GM23338 (cell line): ENCODE results near the gene ABCA12. TPM values are rescaled to one million over a fixed set of nuclear protein-coding genes. Genes with fewer than 3 reads are reported as not detected.

Experiments used
- ATAC-seq: fragments of 200-7000 bp; cut with Tn5 transposase; 3 replicates; pipeline ENCODE4 v1.9.1; 2020
- DNase-seq: peaks from one replicate; pipeline ENCODE4 v3.0.0-alpha.2; 2015; ENCODE audit warnings: low spot score
- H2AFZ ChIP-seq: fragments of 200-600 bp; sonication (generic); 2 replicates; pipeline ENCODE4 v1.8.0; 2016; ENCODE audit warnings: antibody characterized with exemption, mild to moderate bottlenecking, moderate library complexity
- H3F3A ChIP-seq: fragments of 200-600 bp; sonication (generic); replicated peaks from 2 replicates; pipeline ENCODE4 v1.8.0; 2017; ENCODE audit warnings: antibody characterized with exemption, mixed run types, low read depth
- H3K27ac ChIP-seq: fragments of 200-600 bp; sonication (generic); 2 replicates; pipeline ENCODE4 v1.6.1; 2016; ENCODE audit warnings: low read depth
- H3K27me3 ChIP-seq: fragments of 200-600 bp; sonication (generic); 2 replicates; pipeline ENCODE4 v1.8.0; 2016; ENCODE audit warnings: mild to moderate bottlenecking, mixed run types, moderate library complexity; ENCODE audit not compliant: insufficient read depth
- H3K36me3 ChIP-seq: fragments of 200-600 bp; sonication (generic); 2 replicates; pipeline ENCODE4 v1.8.0; 2016; ENCODE audit warnings: mild to moderate bottlenecking; ENCODE audit not compliant: insufficient read depth
- H3K4me1 ChIP-seq: fragments of 200-600 bp; sonication (generic); 2 replicates; pipeline ENCODE4 v1.8.0; 2016; ENCODE audit warnings: mild to moderate bottlenecking, moderate library complexity; ENCODE audit not compliant: insufficient read depth
- H3K4me2 ChIP-seq: fragments of 200-600 bp; sonication (generic); 2 replicates; pipeline ENCODE4 v1.7.1; 2017; ENCODE audit warnings: mixed run types
- H3K4me3 ChIP-seq: fragments of 200-600 bp; sonication (generic); 2 replicates; pipeline ENCODE4 v1.6.1; 2016; ENCODE audit warnings: mixed run types
- H3K79me2 ChIP-seq: fragments of 200-600 bp; sonication (generic); replicated peaks from 2 replicates; pipeline ENCODE4 v1.8.0; 2017; ENCODE audit warnings: mild to moderate bottlenecking; ENCODE audit not compliant: insufficient read depth
- H3K9me2 ChIP-seq: fragments of 200-600 bp; sonication (generic); 2 replicates; pipeline ENCODE4 v1.8.0; 2017; ENCODE audit not compliant: insufficient read depth
- H4K20me1 ChIP-seq: fragments of 200-600 bp; sonication (generic); replicated peaks from 2 replicates; pipeline ENCODE4 v1.8.0; 2017; ENCODE audit warnings: mild to moderate bottlenecking; ENCODE audit not compliant: insufficient read depth
- H3K27ac Mint-ChIP-seq: 2 replicates; pipeline ENCODE4 v1.8.0; 2020; ENCODE audit warnings: inconsistent platforms, mild to moderate bottlenecking, moderate library complexity, mixed read lengths
- H3K27me3 Mint-ChIP-seq: 3 replicates; pipeline ENCODE4 v1.8.0; 2022; ENCODE audit warnings: low read depth, mild to moderate bottlenecking, moderate library complexity, mixed read lengths, inconsistent platforms; ENCODE audit not compliant: insufficient read depth, poor library complexity
- H3K36me3 Mint-ChIP-seq: 3 replicates; pipeline ENCODE4 v1.8.0; 2021; ENCODE audit warnings: low read depth, mild to moderate bottlenecking, inconsistent platforms, moderate library complexity, mixed read lengths
- H3K4me1 Mint-ChIP-seq: 3 replicates; pipeline ENCODE4 v1.8.0; 2020; ENCODE audit warnings: mild to moderate bottlenecking, inconsistent platforms, mixed read lengths
- H3K4me3 Mint-ChIP-seq: 3 replicates; pipeline ENCODE4 v1.8.0; 2021; ENCODE audit warnings: moderate library complexity, mild to moderate bottlenecking, inconsistent platforms, mixed read lengths
- H3K9me3 Mint-ChIP-seq: 3 replicates; pipeline ENCODE4 v1.8.0; 2020; ENCODE audit warnings: moderate library complexity, mild to moderate bottlenecking, inconsistent platforms, mixed read lengths
- CREB1 ChIP-seq: fragments of 250-450 bp; sonication (Bioruptor Pico); IDR thresholded peaks from 2 replicates; pipeline ENCODE4 v1.5.0; 2020; ENCODE audit warnings: low read depth, mild to moderate bottlenecking, moderate library complexity
- CTCF ChIP-seq, 2 experiments: fragments of 200-600 bp in 1 of 2; sonication (generic) in 1 of 2; conservative IDR thresholded peaks; 2 replicates each; pipeline versions ENCODE4 v1.5.1 to v1.6.1; 2016 to 2017; ENCODE audit warnings: antibody characterized with exemption in 2 of 2, low read depth in 2 of 2, mild to moderate bottlenecking in 2 of 2, moderate library complexity in 1 of 2
- ETS1 ChIP-seq: IDR thresholded peaks from 2 replicates; pipeline ENCODE4 v1.6.1; 2016; ENCODE audit warnings: antibody characterized with exemption
- EZH2 ChIP-seq: fragments of 200-600 bp; sonication (generic); IDR thresholded peaks from one replicate; pipeline ENCODE4 v1.8.0; 2017; ENCODE audit warnings: antibody characterized with exemption, mild to moderate bottlenecking, low read depth; ENCODE audit not compliant: unreplicated experiment
- EZH2phosphoT487 ChIP-seq: fragments of 200-600 bp; sonication (generic); IDR thresholded peaks from one replicate; pipeline ENCODE4 v1.8.1; 2018; ENCODE audit warnings: antibody characterized with exemption; ENCODE audit not compliant: unreplicated experiment
- JUNB ChIP-seq: IDR thresholded peaks from one replicate; pipeline ENCODE4 v1.6.1; 2016; ENCODE audit warnings: antibody characterized with exemption; ENCODE audit not compliant: unreplicated experiment
- NANOG ChIP-seq: IDR thresholded peaks from 2 replicates; pipeline ENCODE4 v1.6.1; 2016; ENCODE audit warnings: antibody characterized with exemption, borderline replicate concordance
- POLR2AphosphoS5 ChIP-seq: IDR thresholded peaks from 2 replicates; pipeline ENCODE4 v1.6.1; 2016; ENCODE audit warnings: antibody characterized with exemption, low read depth
- REST ChIP-seq: IDR thresholded peaks from one replicate; pipeline ENCODE4 v1.6.1; 2018; ENCODE audit warnings: antibody characterized with exemption; ENCODE audit not compliant: unreplicated experiment
- STAT1 ChIP-seq: IDR thresholded peaks from one replicate; pipeline ENCODE4 v1.6.1; 2016; ENCODE audit warnings: antibody characterized with exemption; ENCODE audit not compliant: unreplicated experiment
- ZNF114 ChIP-seq: fragments of 250-450 bp; sonication (Bioruptor Pico); IDR thresholded peaks from 2 replicates; pipeline ENCODE4 v1.5.0; 2020; ENCODE audit warnings: mild to moderate bottlenecking, moderate library complexity
- ZNF331 ChIP-seq: fragments of 250-450 bp; sonication (Bioruptor Pico); IDR thresholded peaks from 2 replicates; pipeline ENCODE4 v1.5.0; 2020; ENCODE audit warnings: low read depth, mild to moderate bottlenecking, moderate library complexity
- ZNF462 ChIP-seq: fragments of 250-450 bp; sonication (Bioruptor Pico); IDR thresholded peaks from 2 replicates; pipeline ENCODE4 v1.5.0; 2020; ENCODE audit warnings: mild to moderate bottlenecking, moderate library complexity
- polyA plus RNA-seq: library from polyadenylated mRNA; unstranded; fragments of >200 nt; fragmentation: Nextera tagmentation; extraction: Ambion mirVana; gene quantifications from 2 replicates; pipeline ENCODE4 v1.2.1, GENCODE V29; 2016
- total RNA-seq: library from RNA; depleted of rRNA; stranded (reverse); fragments of >200 nt; shearing (Covaris generic); gene quantifications from 2 replicates; pipeline ENCODE4 v1.2.3, GENCODE V29; 2014

Gene ABCA12
- total and polyA plus RNA-seq, 2 experiments from 2014 or later: 0.05 to 0.10 TPM

GRCh38 chr2:214934006-214934405 lies 204.4 kb downstream of the ABCA12 start:
- ATAC-seq: no peak
- Histone ChIP-seq H2AFZ (no peak overlapping the region), H3K4me3 (no peak overlapping the region), H3K27me3 (no peaks in the 10 kb centered on the region), H3K36me3 (no peaks in the 10 kb centered on the region), H3K27ac (no peak overlapping the region), H3K9me2 (no peaks in the 10 kb centered on the region), H3K4me2 (no peak overlapping the region), H4K20me1 (no peaks in the 10 kb centered on the region), H3K79me2 (no peaks in the 10 kb centered on the region), H3F3A (no peaks in the 10 kb centered on the region), H3K4me1 (peaks cover 4% of the 10 kb centered on the region; the same call in 1 of the 2 replicates)
- Mint-ChIP-seq H3K27ac (no peak overlapping the region), H3K4me3 (no peak overlapping the region), H3K27me3 (no peaks in the 10 kb centered on the region), H3K36me3 (no peaks in the 10 kb centered on the region), H3K9me3 (no peaks in the 10 kb centered on the region), H3K4me1 (peaks cover 3% of the 10 kb centered on the region; the same call in 2 of the 3 replicates)
- no peak for DNase-seq
- TF ChIP-seq CTCF (conservative IDR thresholded peaks at IDR 0.05; ENCODE audit: low read depth in 2 of 2) (no peak), POLR2AphosphoS5 (no peak), EZH2phosphoT487 (no peak), CREB1 (no peak), REST (no peak), ZNF114 (no peak), NANOG (no peak), ETS1 (no peak), STAT1 (no peak), ZNF462 (no peak), JUNB (no peak), ZNF331 (CRISPR knock-in tag) (no peak), EZH2 (no peak)
